Measurements from ENCODE around the gene PREX1. TPM values are rescaled to one million over a fixed set of nuclear protein-coding genes. Genes with fewer than 3 reads are reported as not detected.

The PREX1 gene
- polyA plus RNA-seq, 1 donor (not counting 4 experiments of a cell fraction or from before 2014, with no cell fraction given): 0.22 TPM

DNA sequence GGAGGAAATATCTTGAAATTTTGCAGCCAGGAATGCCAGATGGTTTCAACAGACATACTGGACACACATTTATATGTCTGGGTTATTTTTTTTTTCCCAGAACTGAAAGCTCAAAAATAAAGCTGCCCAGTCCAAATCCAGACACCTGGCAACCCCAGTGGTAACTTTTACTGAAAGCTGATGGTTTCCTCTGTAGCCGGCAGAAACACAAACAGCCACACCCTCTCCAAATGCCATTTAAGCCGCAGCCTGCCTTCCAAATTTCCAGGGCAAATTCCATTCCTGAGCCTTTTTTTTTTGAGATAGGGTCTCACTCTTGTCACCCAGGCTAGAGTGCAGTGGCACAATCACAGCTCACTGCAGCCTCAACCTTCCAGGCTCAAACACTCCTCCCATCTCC lies 6.5 kb upstream of the PREX1 start:
- Histone ChIP-seq H3K27ac (ENCODE audit: control insufficient read depth, insufficient read depth, low read length) (no peak overlapping the region), H3K9me1 (ENCODE audit: control insufficient read depth, extremely low read depth, insufficient read depth, low read length) (no peaks in the 10 kb centered on the region), H3K27me3 (ENCODE audit: control insufficient read depth, extremely low read depth, insufficient read depth, low read length) (peaks cover 12% of the 10 kb centered on the region), H2AFZ (ENCODE audit: control insufficient read depth, low read length) (no peak overlapping the region), H3K4me3 (ENCODE audit: control insufficient read depth in 2 of 3, extremely low read depth in 1 of 3, insufficient read depth in 2 of 3, low read depth in 1 of 3, low read length in 3 of 3) (no peak overlapping the region), H3K36me3 (ENCODE audit: control insufficient read depth in 2 of 2, extremely low read depth in 1 of 2, insufficient read depth in 2 of 2, low read length in 2 of 2) (no peaks in the 10 kb centered on the region), H3K4me1 (ENCODE audit: control insufficient read depth, extremely low read depth, insufficient read depth, low read length) (peaks cover 9% of the 10 kb centered on the region), H4K20me1 (ENCODE audit: control insufficient read depth, extremely low read depth, insufficient read depth, low read length) (no peaks in the 10 kb centered on the region), H3K4me2 (ENCODE audit: control insufficient read depth, extremely low read depth, insufficient read depth, low read depth, low read length) (no peak overlapping the region), H3K79me2 (ENCODE audit: control insufficient read depth, insufficient read depth, low read length) (no peaks in the 10 kb centered on the region), H3K9ac (ENCODE audit: control insufficient read depth, extremely low read depth, insufficient read depth, low read length) (no peak overlapping the region), H3K9me3 (ENCODE audit: control insufficient read depth, low read depth, low read length) (no peaks in the 10 kb centered on the region)
- DNase-seq (ENCODE audit: low read depth, low spot score): no peak
- no peak for FAIRE-seq
- dilution Hi-C loops (cut with MboI; ENCODE audit: extremely low pct_ligation_motif_present, low sequenced_read_pairs): no loop called here
- no peak for TF ChIP-seq EZH2 (IDR thresholded peaks at IDR 0.05; ENCODE audit: low read length)
- TF ChIP-seq, protein P1, sequence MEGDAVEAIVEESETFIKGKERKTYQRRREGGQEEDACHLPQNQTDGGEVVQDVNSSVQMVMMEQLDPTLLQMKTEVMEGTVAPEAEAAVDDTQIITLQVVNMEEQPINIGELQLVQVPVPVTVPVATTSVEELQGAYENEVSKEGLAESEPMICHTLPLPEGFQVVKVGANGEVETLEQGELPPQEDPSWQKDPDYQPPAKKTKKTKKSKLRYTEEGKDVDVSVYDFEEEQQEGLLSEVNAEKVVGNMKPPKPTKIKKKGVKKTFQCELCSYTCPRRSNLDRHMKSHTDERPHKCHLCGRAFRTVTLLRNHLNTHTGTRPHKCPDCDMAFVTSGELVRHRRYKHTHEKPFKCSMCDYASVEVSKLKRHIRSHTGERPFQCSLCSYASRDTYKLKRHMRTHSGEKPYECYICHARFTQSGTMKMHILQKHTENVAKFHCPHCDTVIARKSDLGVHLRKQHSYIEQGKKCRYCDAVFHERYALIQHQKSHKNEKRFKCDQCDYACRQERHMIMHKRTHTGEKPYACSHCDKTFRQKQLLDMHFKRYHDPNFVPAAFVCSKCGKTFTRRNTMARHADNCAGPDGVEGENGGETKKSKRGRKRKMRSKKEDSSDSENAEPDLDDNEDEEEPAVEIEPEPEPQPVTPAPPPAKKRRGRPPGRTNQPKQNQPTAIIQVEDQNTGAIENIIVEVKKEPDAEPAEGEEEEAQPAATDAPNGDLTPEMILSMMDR (optimal IDR thresholded peaks at IDR 0.05 in 1 of 3, IDR thresholded peaks at IDR 0.05 in 1 of 3, conservative IDR thresholded peaks at IDR 0.05 in 1 of 3; ENCODE audit: extremely low read depth in 1 of 3, insufficient read depth in 2 of 3, low read length in 3 of 3): no peak

DNA sequence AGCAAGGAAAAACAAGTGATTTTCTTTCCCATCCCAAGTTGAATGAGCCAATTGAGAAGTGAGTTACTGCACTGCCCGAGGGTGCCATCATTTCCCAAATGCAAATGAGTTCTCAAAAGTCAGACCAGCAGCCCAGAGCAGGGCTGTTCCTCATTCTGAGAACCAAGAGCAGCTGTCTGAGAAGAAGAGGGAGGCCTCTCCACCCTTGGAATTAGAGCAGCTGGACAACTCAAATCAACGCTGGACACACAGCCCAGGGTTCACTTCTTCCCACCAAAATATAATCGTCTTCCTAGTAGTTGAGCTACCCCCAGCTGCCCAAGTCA lies 4.6 kb upstream of the PREX1 start:
- no peak overlapping the region for H2AFZ ChIP-seq (ENCODE audit: control insufficient read depth, low read length)
- H3K9me1 ChIP-seq (ENCODE audit: control insufficient read depth, extremely low read depth, insufficient read depth, low read length): no peaks in the 10 kb centered on the region
- no peaks in the 10 kb centered on the region for H4K20me1 ChIP-seq (ENCODE audit: control insufficient read depth, extremely low read depth, insufficient read depth, low read length)
- no peak overlapping the region for H3K4me2 ChIP-seq (ENCODE audit: control insufficient read depth, extremely low read depth, insufficient read depth, low read depth, low read length)
- H3K27ac ChIP-seq (ENCODE audit: control insufficient read depth, insufficient read depth, low read length): no peak overlapping the region
- no peak overlapping the region for H3K4me3 ChIP-seq (ENCODE audit: control insufficient read depth in 2 of 3, extremely low read depth in 1 of 3, insufficient read depth in 2 of 3, low read depth in 1 of 3, low read length in 3 of 3)
- peaks cover 22% of the 10 kb centered on the region for H3K27me3 ChIP-seq (ENCODE audit: control insufficient read depth, extremely low read depth, insufficient read depth, low read length)
- FAIRE-seq: no peak
- no peak for DNase-seq (ENCODE audit: low read depth, low spot score)
- no peaks in the 10 kb centered on the region for H3K9me3 ChIP-seq (ENCODE audit: control insufficient read depth, low read depth, low read length)
- TF ChIP-seq EZH2 (IDR thresholded peaks at IDR 0.05; ENCODE audit: low read length): no peak
- TF ChIP-seq, protein P1 (optimal IDR thresholded peaks at IDR 0.05 in 1 of 3, IDR thresholded peaks at IDR 0.05 in 1 of 3, conservative IDR thresholded peaks at IDR 0.05 in 1 of 3; ENCODE audit: extremely low read depth in 1 of 3, insufficient read depth in 2 of 3, low read length in 3 of 3): no peak
- H3K4me1 ChIP-seq (ENCODE audit: control insufficient read depth, extremely low read depth, insufficient read depth, low read length): peaks cover 9% of the 10 kb centered on the region
- no peaks in the 10 kb centered on the region for H3K36me3 ChIP-seq (ENCODE audit: control insufficient read depth in 2 of 2, extremely low read depth in 1 of 2, insufficient read depth in 2 of 2, low read length in 2 of 2)
- dilution Hi-C loops (cut with MboI; ENCODE audit: extremely low pct_ligation_motif_present, low sequenced_read_pairs): no loop called here
- no peak overlapping the region for H3K9ac ChIP-seq (ENCODE audit: control insufficient read depth, extremely low read depth, insufficient read depth, low read length)
- H3K79me2 ChIP-seq (ENCODE audit: control insufficient read depth, insufficient read depth, low read length): no peaks in the 10 kb centered on the region
